Fibroblast of lung (primary cell): ENCODE results near the gene SLF2. TPM values are rescaled to one million over a fixed set of nuclear protein-coding genes. Genes with fewer than 3 reads are reported as not detected.

ENCODE experiments used
- DNase-seq, 2 donors: peaks; one replicate each; pipeline versions ENCODE4 v3.0.0 to v3.0.0-alpha.2; 2010; ENCODE audit warnings: low read depth in 2 of 2
- H2AFZ ChIP-seq: 2 replicates; pipeline ENCODE4 v1.5.1; 2012; ENCODE audit warnings: low read length, control low read depth, inconsistent platforms
- H3K27ac ChIP-seq: 2 replicates; pipeline ENCODE4 v1.5.1; 2011; ENCODE audit warnings: low read length, control low read depth; ENCODE audit not compliant: insufficient read depth
- H3K27me3 ChIP-seq: 2 replicates; pipeline ENCODE4 v1.5.1; 2011; ENCODE audit warnings: mild to moderate bottlenecking, low read length; ENCODE audit not compliant: control insufficient read depth, insufficient read depth
- H3K36me3 ChIP-seq: 2 replicates; pipeline ENCODE4 v1.5.1; 2011; ENCODE audit warnings: low read length; ENCODE audit not compliant: control insufficient read depth, insufficient read depth
- H3K4me1 ChIP-seq: 2 replicates; pipeline ENCODE4 v1.5.1; 2011; ENCODE audit warnings: low read length; ENCODE audit not compliant: control insufficient read depth, insufficient read depth; ENCODE audit errors: extremely low read depth
- H3K4me2 ChIP-seq: 2 replicates; pipeline ENCODE4 v1.5.1; 2011; ENCODE audit warnings: low read length, control low read depth; ENCODE audit not compliant: insufficient read depth; ENCODE audit errors: extremely low read depth
- H3K4me3 ChIP-seq, 4 experiments: fragments of 200-600 bp in 1 of 4; sonication (generic) in 1 of 4; replicated peaks in 1 of 4; 2 replicates each; pipeline ENCODE4 v1.5.1; 2011 to 2016; ENCODE audit warnings: low read length in 4 of 4, low read depth in 3 of 4, mild to moderate bottlenecking in 3 of 4, control low read depth in 2 of 4, inconsistent platforms in 1 of 4, mixed read lengths in 1 of 4; ENCODE audit not compliant: insufficient read depth in 1 of 4; ENCODE audit errors: control extremely low read depth in 1 of 4
- H3K79me2 ChIP-seq: 2 replicates; pipeline ENCODE4 v1.5.1; 2012; ENCODE audit warnings: mild to moderate bottlenecking, low read length, inconsistent platforms; ENCODE audit not compliant: control insufficient read depth, insufficient read depth
- H3K9ac ChIP-seq: 2 replicates; pipeline ENCODE4 v1.5.1; 2011; ENCODE audit warnings: mild to moderate bottlenecking, low read length, control low read depth; ENCODE audit not compliant: insufficient read depth
- H3K9me3 ChIP-seq: 2 replicates; pipeline ENCODE4 v1.5.1; 2012; ENCODE audit warnings: low read depth, low read length; ENCODE audit not compliant: control insufficient read depth, insufficient read depth
- H4K20me1 ChIP-seq: 2 replicates; pipeline ENCODE4 v1.5.1; 2011; ENCODE audit warnings: low read length; ENCODE audit not compliant: control insufficient read depth, insufficient read depth; ENCODE audit errors: extremely low read depth
- CTCF ChIP-seq, 2 donors: IDR thresholded peaks in 1 of 2; conservative IDR thresholded peaks in 1 of 2; 1 replicate in 1 of 2; 2 replicates in 1 of 2; pipeline ENCODE4 v1.5.1; 2011 to 2012; ENCODE audit warnings: low read length in 2 of 2, control low read depth in 1 of 2, inconsistent platforms in 1 of 2, low read depth in 1 of 2, mild to moderate bottlenecking in 1 of 2
- EZH2 ChIP-seq: IDR thresholded peaks from 2 replicates; pipeline ENCODE4 v1.5.1; 2012; ENCODE audit warnings: low read length, control low read depth, mild to moderate bottlenecking; ENCODE audit errors: missing control alignments
- polyA plus RNA-seq, 2 donors: library from polyadenylated mRNA; depleted of rRNA in 1 of 2; stranded (reverse) in 1 of 2; unstranded in 1 of 2; fragments of >200 nt; gene quantifications; 2 replicates each; pipeline ENCODE4 v1.2.1, GENCODE V29; 2011 to 2012; ENCODE audit warnings: missing spikeins in 1 of 2
- total RNA-seq: library from RNA; depleted of rRNA; stranded (reverse); fragments of >200 nt; gene quantifications from 2 replicates; pipeline ENCODE4 v1.2.1, GENCODE V29; 2014

The SLF2 gene
- total and polyA plus RNA-seq, 2 donors (not counting 1 experiment from before 2014, with no cell fraction given) = 16.6 to 32.5 TPM

DNA sequence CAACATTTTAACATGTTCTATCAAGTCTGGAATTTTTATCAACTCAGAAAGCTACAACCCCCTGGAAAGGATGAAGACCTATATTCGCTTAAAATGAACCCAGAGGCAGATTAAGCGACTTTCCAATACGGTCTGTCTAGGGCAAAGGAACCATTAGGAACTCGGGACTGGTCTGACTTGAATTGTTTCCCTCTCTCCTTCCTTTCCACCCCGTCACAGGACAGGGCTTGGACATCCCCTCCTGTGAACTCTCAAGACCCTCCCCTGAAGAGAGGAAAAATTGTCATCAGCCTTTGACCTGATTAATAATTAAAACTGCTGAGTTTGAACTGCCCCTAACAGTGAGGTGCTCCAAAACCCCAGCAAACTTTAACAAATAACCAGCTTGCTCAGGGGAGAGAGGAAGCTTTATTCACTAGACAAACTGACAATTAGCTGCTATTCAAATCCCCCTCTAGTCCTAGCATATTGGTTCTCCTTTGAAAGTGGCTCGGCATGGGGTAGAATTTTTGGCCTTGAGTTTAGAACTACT, 22.6 kb upstream of the SLF2 start:
- Histone ChIP-seq H3K36me3 (no peaks in the 10 kb centered on the region), H3K4me1 (peaks cover 9% of the 10 kb centered on the region), H3K9ac (no peak overlapping the region), H3K27ac (peak overlapping the region; percentile 43), H4K20me1 (no peaks in the 10 kb centered on the region), H2AFZ (no peak overlapping the region), H3K4me3 (no peak overlapping the region), H3K9me3 (no peaks in the 10 kb centered on the region), H3K4me2 (no peak overlapping the region), H3K79me2 (no peaks in the 10 kb centered on the region), H3K27me3 (no peaks in the 10 kb centered on the region)
- no peak for DNase-seq
- TF ChIP-seq CTCF (conservative IDR thresholded peaks at IDR 0.05 in 1 of 2, IDR thresholded peaks at IDR 0.05 in 1 of 2; ENCODE audit: low read depth in 1 of 2, low read length in 2 of 2) (no peak), EZH2 (no peak)

DNA sequence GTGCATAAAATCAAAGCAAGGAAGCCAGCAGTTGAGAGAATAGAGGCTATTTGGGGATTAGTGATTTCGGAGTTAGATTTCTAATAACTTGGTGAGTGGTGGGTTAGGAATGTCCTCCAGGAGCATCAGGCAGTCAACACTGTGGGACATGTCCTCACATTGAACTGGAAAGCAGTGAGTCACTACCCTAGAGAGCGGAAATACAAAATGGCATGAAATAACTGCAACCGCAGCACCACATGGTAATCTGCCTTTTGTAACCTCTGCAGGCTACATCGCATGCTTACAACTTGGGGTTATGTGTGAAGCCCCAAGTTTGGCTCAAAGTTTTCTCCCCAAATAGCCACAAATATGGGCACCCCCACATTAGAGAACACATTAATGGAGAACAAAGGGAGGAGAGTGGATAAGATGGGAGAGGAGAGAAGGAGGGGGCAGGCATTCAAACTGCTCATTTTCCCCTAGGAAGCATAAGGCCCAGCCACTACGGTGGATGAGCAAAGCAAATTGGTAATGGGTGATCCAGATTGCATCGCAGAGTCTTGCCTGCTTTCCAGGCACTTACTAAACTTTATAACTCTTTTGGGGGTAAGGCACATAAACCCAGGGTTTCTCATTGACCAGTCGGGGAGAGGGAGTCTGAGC, 22.0 kb upstream of the SLF2 start:
- no peak overlapping the region for H3K9ac ChIP-seq
- no peak overlapping the region for H3K4me2 ChIP-seq
- H3K36me3 ChIP-seq = no peaks in the 10 kb centered on the region
- H2AFZ ChIP-seq = no peak overlapping the region
- no peaks in the 10 kb centered on the region for H3K9me3 ChIP-seq
- no peaks in the 10 kb centered on the region for H4K20me1 ChIP-seq
- no peaks in the 10 kb centered on the region for H3K27me3 ChIP-seq
- DNase-seq = peak; percentile 97 to 98
- H3K79me2 ChIP-seq = no peaks in the 10 kb centered on the region
- H3K4me3 ChIP-seq = no peak overlapping the region
- peak overlapping the region; percentile 43 for H3K27ac ChIP-seq
- H3K4me1 ChIP-seq = peaks cover 9% of the 10 kb centered on the region
- TF ChIP-seq CTCF (conservative IDR thresholded peaks at IDR 0.05 in 1 of 2, IDR thresholded peaks at IDR 0.05 in 1 of 2; ENCODE audit: low read depth in 1 of 2, low read length in 2 of 2) (no peak), EZH2 (no peak)

DNA sequence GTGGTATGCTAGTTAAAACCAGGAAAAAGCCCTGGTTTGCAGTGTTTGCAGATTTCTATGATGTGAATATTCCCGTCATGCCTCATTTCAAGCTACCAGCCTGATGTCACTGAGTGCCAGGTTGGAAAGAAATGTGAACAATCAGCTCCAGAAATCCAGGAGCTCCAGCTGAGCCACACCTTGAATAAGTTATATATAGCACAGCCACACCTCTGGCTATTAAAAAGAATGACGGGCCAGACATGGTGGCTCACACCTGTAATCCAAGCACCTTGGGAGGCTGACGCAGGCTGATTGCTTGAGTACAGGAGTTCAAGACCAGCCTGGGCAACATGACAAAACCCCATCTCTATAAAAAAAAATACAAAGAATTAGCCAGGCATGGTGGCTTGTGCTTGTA, 18.7 kb upstream of the SLF2 start:
- no peak overlapping the region for H3K4me2 ChIP-seq
- no peak overlapping the region for H2AFZ ChIP-seq
- no peaks in the 10 kb centered on the region for H4K20me1 ChIP-seq
- TF ChIP-seq EZH2 (no peak), CTCF (conservative IDR thresholded peaks at IDR 0.05 in 1 of 2, IDR thresholded peaks at IDR 0.05 in 1 of 2; ENCODE audit: low read depth in 1 of 2, low read length in 2 of 2) (no peak)
- no peaks in the 10 kb centered on the region for H3K9me3 ChIP-seq
- no peaks in the 10 kb centered on the region for H3K27me3 ChIP-seq
- H3K36me3 ChIP-seq = no peaks in the 10 kb centered on the region
- no peak overlapping the region for H3K9ac ChIP-seq
- no peak for DNase-seq
- H3K4me3 ChIP-seq = no peak overlapping the region
- no peaks in the 10 kb centered on the region for H3K79me2 ChIP-seq
- peaks cover 9% of the 10 kb centered on the region for H3K4me1 ChIP-seq
- H3K27ac ChIP-seq = no peak overlapping the region
